Astrocyte (in vitro differentiated cells and primary cell): Measurements from ENCODE around the gene CLMP.

ENCODE experiments used
- EZH2 ChIP-seq: IDR thresholded peaks from 2 replicates; pipeline ENCODE4 v1.6.1; 2012; ENCODE audit warnings: mild to moderate bottlenecking, low read length, inconsistent platforms; ENCODE audit not compliant: insufficient read depth
- TF ChIP-seq, protein P1 (sequence below): IDR thresholded peaks from 2 replicates; pipeline ENCODE4 v1.5.1; 2011; ENCODE audit warnings: low read depth, mild to moderate bottlenecking, inconsistent platforms, low read length, moderate library complexity; ENCODE audit not compliant: insufficient read depth

DNA sequence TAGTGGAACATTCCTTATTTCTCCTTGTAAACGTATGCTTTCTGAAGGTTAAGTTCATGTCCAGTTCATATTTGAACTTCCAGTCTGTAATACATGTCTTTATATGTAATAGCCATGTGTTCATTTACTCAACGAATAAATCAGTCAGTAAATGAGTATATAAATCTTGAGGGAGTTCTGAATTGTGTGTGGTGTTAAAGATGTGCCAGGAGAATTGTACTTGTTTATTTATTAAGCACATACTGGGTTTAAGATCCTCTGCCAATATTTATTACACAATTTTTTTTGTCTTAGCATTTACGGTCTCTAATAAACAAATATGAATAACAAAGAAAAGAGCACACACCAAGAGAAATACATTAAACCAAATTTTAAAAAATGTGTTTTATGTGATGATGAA is 26.5 kb upstream of the CLMP start:
- TF ChIP-seq EZH2: no peak
- TF ChIP-seq, protein P1, sequence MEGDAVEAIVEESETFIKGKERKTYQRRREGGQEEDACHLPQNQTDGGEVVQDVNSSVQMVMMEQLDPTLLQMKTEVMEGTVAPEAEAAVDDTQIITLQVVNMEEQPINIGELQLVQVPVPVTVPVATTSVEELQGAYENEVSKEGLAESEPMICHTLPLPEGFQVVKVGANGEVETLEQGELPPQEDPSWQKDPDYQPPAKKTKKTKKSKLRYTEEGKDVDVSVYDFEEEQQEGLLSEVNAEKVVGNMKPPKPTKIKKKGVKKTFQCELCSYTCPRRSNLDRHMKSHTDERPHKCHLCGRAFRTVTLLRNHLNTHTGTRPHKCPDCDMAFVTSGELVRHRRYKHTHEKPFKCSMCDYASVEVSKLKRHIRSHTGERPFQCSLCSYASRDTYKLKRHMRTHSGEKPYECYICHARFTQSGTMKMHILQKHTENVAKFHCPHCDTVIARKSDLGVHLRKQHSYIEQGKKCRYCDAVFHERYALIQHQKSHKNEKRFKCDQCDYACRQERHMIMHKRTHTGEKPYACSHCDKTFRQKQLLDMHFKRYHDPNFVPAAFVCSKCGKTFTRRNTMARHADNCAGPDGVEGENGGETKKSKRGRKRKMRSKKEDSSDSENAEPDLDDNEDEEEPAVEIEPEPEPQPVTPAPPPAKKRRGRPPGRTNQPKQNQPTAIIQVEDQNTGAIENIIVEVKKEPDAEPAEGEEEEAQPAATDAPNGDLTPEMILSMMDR: no peak
